OCI-LY1 (cell line): Measurements from ENCODE around the gene EHBP1L1.
"Not testable (repeated sequence)": the region's sequence is repeated elsewhere in the genome, so short reads cannot be mapped to it uniquely, and the experiment has no call there.

Experiments
- H2AFZ ChIP-seq: fragments of 200-600 bp; sonication (generic), shearing (Covaris generic); 2 replicates; pipeline ENCODE4 v1.6.0; 2014; ENCODE audit warnings: antibody characterized with exemption, mild to moderate bottlenecking, low read length
- H3F3A ChIP-seq: fragments of 200-600 bp; sonication (generic), shearing (Covaris generic); 2 replicates; pipeline ENCODE4 v1.6.0; 2014; ENCODE audit warnings: mild to moderate bottlenecking, antibody characterized with exemption, low read length, moderate library complexity; ENCODE audit not compliant: insufficient read depth
- H3K27ac ChIP-seq: fragments of 200-600 bp; sonication (generic); 2 replicates; pipeline ENCODE4 v1.5.1; 2014; ENCODE audit warnings: low read length, mixed run types, mild to moderate bottlenecking, low read depth; ENCODE audit not compliant: poor library complexity, severe bottlenecking
- H3K27me3 ChIP-seq: fragments of 200-600 bp; sonication (generic); 2 replicates; pipeline ENCODE4 v1.6.0; 2014; ENCODE audit warnings: antibody characterized with exemption, mild to moderate bottlenecking, low read length, moderate library complexity; ENCODE audit not compliant: insufficient read depth
- H3K36me3 ChIP-seq: fragments of 200-600 bp; sonication (generic); 2 replicates; pipeline ENCODE4 v1.6.1; 2014; ENCODE audit warnings: mild to moderate bottlenecking, antibody characterized with exemption, low read length, moderate library complexity, mixed read lengths; ENCODE audit not compliant: insufficient read depth
- H3K4me1 ChIP-seq: fragments of 200-600 bp; sonication (generic); 2 replicates; pipeline ENCODE4 v1.5.1; 2014; ENCODE audit warnings: mild to moderate bottlenecking, low read length, moderate library complexity; ENCODE audit not compliant: insufficient read depth, severe bottlenecking
- H3K4me2 ChIP-seq: fragments of 200-600 bp; sonication (generic), shearing (Covaris generic); 2 replicates; pipeline ENCODE4 v1.6.1; 2014; ENCODE audit warnings: low read length
- H3K4me3 ChIP-seq: fragments of 200-600 bp; sonication (generic); 2 replicates; pipeline ENCODE4 v1.5.1; 2014; ENCODE audit warnings: low read length, low read depth, mild to moderate bottlenecking, mixed read lengths; ENCODE audit not compliant: poor library complexity, severe bottlenecking
- H3K79me2 ChIP-seq: fragments of 200-600 bp; shearing (Covaris generic); 2 replicates; pipeline ENCODE4 v1.6.1; 2016; ENCODE audit warnings: mixed run types, low read length, mixed read lengths; ENCODE audit not compliant: insufficient read depth
- H3K9ac ChIP-seq: fragments of 200-600 bp; sonication (generic), shearing (Covaris generic); 2 replicates; pipeline ENCODE4 v1.6.1; 2014; ENCODE audit warnings: mild to moderate bottlenecking, low read length, mixed read lengths
- H3K9me2 ChIP-seq: fragments of 200-600 bp; sonication (generic), shearing (Covaris generic); 2 replicates; pipeline ENCODE4 v1.6.1; 2014; ENCODE audit warnings: low read depth, mild to moderate bottlenecking, low read length, mixed read lengths
- H3K9me3 ChIP-seq: fragments of 200-600 bp; shearing (Covaris generic); 2 replicates; pipeline ENCODE4 v1.6.1; 2014; ENCODE audit warnings: low read length, mixed read lengths
- H4K20me1 ChIP-seq: fragments of 200-600 bp; sonication (generic), shearing (Covaris generic); 2 replicates; pipeline ENCODE4 v1.6.0; 2016; ENCODE audit warnings: mild to moderate bottlenecking, low read length; ENCODE audit not compliant: insufficient read depth
- CTCF ChIP-seq: fragments of 200-600 bp; sonication (generic), shearing (Covaris generic); IDR thresholded peaks from 2 replicates; pipeline ENCODE4 v1.5.1; 2017; ENCODE audit warnings: mild to moderate bottlenecking, antibody characterized with exemption, low read length, moderate library complexity, mixed read lengths
- EZH2 ChIP-seq: fragments of 200-600 bp; sonication (generic), shearing (Covaris generic); IDR thresholded peaks from 2 replicates; pipeline ENCODE4 v1.8.0; 2017; ENCODE audit warnings: borderline replicate concordance, mixed run types, mild to moderate bottlenecking, antibody characterized with exemption, low read length, moderate library complexity, mixed read lengths

The EHBP1L1 gene

GRCh38 chr11:65562020-65562419 is 13.8 kb upstream of the EHBP1L1 start:
- no peaks in the 10 kb centered on the region for H3K9me2 ChIP-seq
- H3K79me2 ChIP-seq, result no peaks in the 10 kb centered on the region
- peaks cover 8% of the 10 kb centered on the region; the same call in 1 of the 2 replicates for H3K27me3 ChIP-seq
- no peak overlapping the region for H3K4me2 ChIP-seq
- no peak overlapping the region for H3K9ac ChIP-seq
- no peak overlapping the region for H2AFZ ChIP-seq
- H3K9me3 ChIP-seq, result no peaks in the 10 kb centered on the region
- H3K4me1 ChIP-seq, result peaks cover 23% of the 10 kb centered on the region
- no peaks in the 10 kb centered on the region for H3K36me3 ChIP-seq
- H4K20me1 ChIP-seq, result no peaks in the 10 kb centered on the region
- H3K27ac ChIP-seq, result no peak overlapping the region
- TF ChIP-seq CTCF (no peak), EZH2 (no peak)
- H3F3A ChIP-seq, result no peaks in the 10 kb centered on the region
- H3K4me3 ChIP-seq, result no peak overlapping the region

GRCh38 chr11:65562788-65563187 is 13.1 kb upstream of the EHBP1L1 start:
- Histone ChIP-seq H3K79me2 (no peaks in the 10 kb centered on the region), H2AFZ (no peak overlapping the region), H3K4me3 (no peak overlapping the region), H3K27me3 (peaks cover 8% of the 10 kb centered on the region; the same call in 1 of the 2 replicates), H3K9me2 (no peaks in the 10 kb centered on the region), H3K4me1 (peaks cover 23% of the 10 kb centered on the region), H3K4me2 (no peak overlapping the region), H3K9me3 (no peaks in the 10 kb centered on the region), H4K20me1 (no peaks in the 10 kb centered on the region), H3K36me3 (no peaks in the 10 kb centered on the region), H3F3A (no peaks in the 10 kb centered on the region), H3K9ac (no peak overlapping the region), H3K27ac (no peak overlapping the region)
- TF ChIP-seq CTCF (no peak), EZH2 (no peak)

GRCh38 chr11:65563601-65564000 is 12.3 kb upstream of the EHBP1L1 start:
- peaks cover 2% of the 10 kb centered on the region; the same call in 1 of the 2 replicates for H3K36me3 ChIP-seq
- H3K4me3 ChIP-seq, result no peak overlapping the region
- H3F3A ChIP-seq, result no peaks in the 10 kb centered on the region
- no peaks in the 10 kb centered on the region for H3K9me3 ChIP-seq
- no peaks in the 10 kb centered on the region for H3K79me2 ChIP-seq
- no peak overlapping the region for H3K9ac ChIP-seq
- no peak overlapping the region for H2AFZ ChIP-seq
- H3K4me2 ChIP-seq, result no peak overlapping the region
- no peaks in the 10 kb centered on the region for H4K20me1 ChIP-seq
- no peaks in the 10 kb centered on the region for H3K9me2 ChIP-seq
- TF ChIP-seq EZH2, result no peak
- no peak for TF ChIP-seq CTCF
- H3K27ac ChIP-seq, result no peak overlapping the region
- H3K27me3 ChIP-seq, result peaks cover 8% of the 10 kb centered on the region; the same call in 1 of the 2 replicates
- peaks cover 18% of the 10 kb centered on the region for H3K4me1 ChIP-seq

- not testable (repeated sequence) for H2AFZ ChIP-seq, H3K4me2 ChIP-seq
Measured at GRCh38 chr11:65564879-65565559, 10.8 kb upstream of the EHBP1L1 start.

More at GRCh38 chr11:65564879-65565559, 10.8 kb upstream of the EHBP1L1 start:
- H3K36me3 ChIP-seq, H3K27ac ChIP-seq, H3K79me2 ChIP-seq, H3K9ac ChIP-seq, H3K27me3 ChIP-seq, H3K4me3 ChIP-seq, H3F3A ChIP-seq, H3K9me3 ChIP-seq, H3K9me2 ChIP-seq, H4K20me1 ChIP-seq: not testable (repeated sequence)
- H3K4me1 ChIP-seq, result peaks cover 22% of the 10 kb centered on the region
